Adrenal gland (tissue), 12 donors: Measurements from ENCODE around the gene LRRC63. TPM values are rescaled to one million over a fixed set of nuclear protein-coding genes. Genes with fewer than 3 reads are reported as not detected.
A peak's percentile ranks its signal among the peaks of the same experiment; 100 is the strongest.
"Not testable (repeated sequence)": the region's sequence is repeated elsewhere in the genome, so short reads cannot be mapped to it uniquely, and the experiment has no call there.

Experiments
- DNase-seq, 7 donors: peaks; one replicate each; pipeline ENCODE4 v3.0.0-alpha.2; 2019 to 2020
- H3K27ac ChIP-seq, 5 donors: fragments of 200-600 bp; sonication (generic) in 4 of 5; 1 replicate in 3 of 5; 2 replicates in 2 of 5; pipeline versions ENCODE4 v1.5.1 to v1.8.0; 2016 to 2020; ENCODE audit warnings: mild to moderate bottlenecking in 1 of 5
- H3K27me3 ChIP-seq: fragments of 200-600 bp; 2 replicates; pipeline ENCODE4 v1.8.0; 2021
- H3K36me3 ChIP-seq, 2 donors: fragments of 200-600 bp; replicated peaks in 1 of 2; 1 replicate in 1 of 2; 2 replicates in 1 of 2; pipeline versions ENCODE4 v1.5.1 to v1.8.0; 2018 to 2022
- H3K4me1 ChIP-seq, 2 donors: fragments of 200-600 bp; replicated peaks in 1 of 2; 1 replicate in 1 of 2; 2 replicates in 1 of 2; pipeline versions ENCODE4 v1.5.1 to v1.8.0; 2018 to 2021
- H3K4me3 ChIP-seq, 4 donors: fragments of 200-600 bp; sonication (generic) in 3 of 4; one replicate each; pipeline ENCODE4 v1.5.1; 2016 to 2018
- H3K9me3 ChIP-seq, 3 donors: fragments of 200-600 bp; sonication (generic) in 1 of 3; replicated peaks in 1 of 3; 1 replicate in 2 of 3; 2 replicates in 1 of 3; pipeline versions ENCODE4 v1.5.1 to v1.8.0; 2016 to 2021
- CTCF ChIP-seq, 6 experiments: fragments of 450-650 bp in 4 of 6; fragments of 200-600 bp in 2 of 6; sonication (generic) in 1 of 6; IDR thresholded peaks; 1 replicate in 5 of 6; 2 replicates in 1 of 6; pipeline versions ENCODE4 v1.5.1 to v1.8.0; 2016 to 2021; ENCODE audit warnings: antibody characterized with exemption in 6 of 6, mild to moderate bottlenecking in 2 of 6, moderate library complexity in 1 of 6
- POLR2A ChIP-seq, 2 donors: fragments of 450-650 bp; IDR thresholded peaks; one replicate each; pipeline ENCODE4 v1.6.1; 2017; ENCODE audit warnings: antibody characterized with exemption in 2 of 2, mild to moderate bottlenecking in 2 of 2, moderate library complexity in 1 of 2
- WGBS, 4 donors: extraction: QIAGEN DNeasy Blood & Tissue Kit in 2 of 4; methylation state at CpG; one replicate each; pipeline versions ENCODE4 v1.1.5 to v1.1.7; 2013 to 2017; 5-methylcytosine and 5-hydroxymethylcytosine counted together
- intact Hi-C, 2 donors: fragments of 100-400 bp; cut with DNase I; formaldehyde crosslinking; loops; one replicate each; pipeline versions ENCODE4 v1.14.1 to v1.15.0; 2022 to 2023
- polyA plus RNA-seq, 3 donors: library from polyadenylated mRNA; stranded (reverse); fragments of 200-250 nt in 2 of 3; fragments of 350-450 nt in 1 of 3; fragmentation: Illumina TruSeq in 1 of 3; extraction: RNeasy Lipid Tissue Mini Kit (QIAGEN cat#74804) in 1 of 3; gene quantifications; one replicate each; pipeline ENCODE4 v1.2.3, GENCODE V29; 2013 to 2014
- total RNA-seq, 9 donors: library from RNA; depleted of rRNA in 4 of 9; stranded (reverse); fragments of >200 nt in 4 of 9; fragments of 120-200 nt in 1 of 9; fragmentation: NEBNext Ultra II Directional in 1 of 9; extraction: Animal tissue kit (Norgen Biotek cat#: 25700) in 1 of 9; gene quantifications; one replicate each; pipeline versions ENCODE4 v1.1.0 to v1.2.4, GENCODE V29; 2013 to 2023
- donor health status: healthy with polysubstance abuse.
- donor health status: Bipolar disorder and iron deficiency.
- donor health status: DM: yes; HTN: yes; CAD: no.
- donor health status: DM: no; HTN: no; CAD: no.
- donor health status: DM: no; HTN: no; CAD: no.
- donor health status: DM: yes; HTN: yes; CAD: no.

Gene LRRC63
- total and polyA plus RNA-seq, 12 donors, result 0.26 to 2.7 (median 0.67) TPM; not detected in 2

- Histone ChIP-seq H3K9me3 (no peaks in the 10 kb centered on the region), H3K27me3 (no peaks in the 10 kb centered on the region), H3K36me3 (no peaks in the 10 kb centered on the region), H3K4me3 (no peak overlapping the region), H3K27ac (no peak overlapping the region), H3K4me1 (no peaks in the 10 kb centered on the region)
- WGBS, 4 donors, result 47 to 86% (median 72%) methylated on average over 2 of the region's 2 CpGs
- TF ChIP-seq POLR2A (IDR thresholded peaks at IDR 0.05), result no peak
- TF ChIP-seq CTCF (IDR thresholded peaks at IDR 0.05), result no peak
- intact Hi-C loops, result no loop called here
- no peak for DNase-seq
These were observed 70.1 kb downstream of the LRRC63 start for GRCh38 chr13:46281779-46282178.

GRCh38 chr13:46283912-46284824 lies 72.4 kb downstream of the LRRC63 start:
- H3K27ac ChIP-seq, H3K4me1 ChIP-seq, DNase-seq, H3K36me3 ChIP-seq, H3K27me3 ChIP-seq, H3K9me3 ChIP-seq, H3K4me3 ChIP-seq, intact Hi-C loops: not testable (repeated sequence)
- WGBS, 4 donors, result 86 to 92% (median 89%) methylated on average over 15 to 16 of the region's 16 CpGs

- intact Hi-C loops, result no loop called here
- no peak overlapping the region for H3K27ac ChIP-seq
- TF ChIP-seq CTCF (IDR thresholded peaks at IDR 0.05) (no peak), POLR2A (IDR thresholded peaks at IDR 0.05) (no peak)
- no peaks in the 10 kb centered on the region for H3K27me3 ChIP-seq
- DNase-seq, result no peak
- no peaks in the 10 kb centered on the region for H3K9me3 ChIP-seq
- WGBS, 4 donors, result 87 to 100% (median 91%) methylated on average over 1 of the region's 1 CpG
- no peak overlapping the region for H3K4me3 ChIP-seq
- H3K4me1 ChIP-seq, result no peaks in the 10 kb centered on the region
- H3K36me3 ChIP-seq, result no peaks in the 10 kb centered on the region
These were observed 75.2 kb downstream of the LRRC63 start for GRCh38 chr13:46286972-46287371.

GRCh38 chr13:46288570-46289259 lies 77.0 kb downstream of the LRRC63 start:
- Histone ChIP-seq H3K9me3 (no peaks in the 10 kb centered on the region), H3K27ac (no peak overlapping the region), H3K4me3 (no peak overlapping the region), H3K4me1 (no peaks in the 10 kb centered on the region), H3K27me3 (no peaks in the 10 kb centered on the region), H3K36me3 (no peaks in the 10 kb centered on the region)
- intact Hi-C loops, result no loop called here
- peak; percentile 57 to 75 (median 69) for TF ChIP-seq CTCF (IDR thresholded peaks at IDR 0.05)
- TF ChIP-seq POLR2A (IDR thresholded peaks at IDR 0.05), result no peak
- 63 to 83% (median 77%) methylated on average over 5 of the region's 5 CpGs for WGBS, 4 donors
- DNase-seq, result peak in 1 of 7 donors; percentile 13
